ENCODE data around the gene PLEKHO1. TPM values are rescaled to one million over a fixed set of nuclear protein-coding genes. Genes with fewer than 3 reads are reported as not detected.
A peak's percentile ranks its signal among the peaks of the same experiment; 100 is the strongest.

Gene PLEKHO1
- total RNA-seq, 1 donor from 2014 or later: 3.8 TPM

- DNase-seq (ENCODE audit: low spot score) (no peak), ATAC-seq (no peak)
These were observed 862 bp upstream of the PLEKHO1 start for GRCh38 chr1:150148837-150149270.

GRCh38 chr1:150150133-150151021 is 661 bp downstream of the PLEKHO1 start:
- DNase-seq (ENCODE audit: low spot score): no peak

GRCh38 chr1:150151291-150152181 is 1.8 kb downstream of the PLEKHO1 start:
- ATAC-seq (no peak), DNase-seq (ENCODE audit: low spot score) (no peak)

More at GRCh38 chr1:150150133-150151021, 661 bp downstream of the PLEKHO1 start:
- ATAC-seq: no peak

- ATAC-seq (no peak), DNase-seq (ENCODE audit: low spot score) (no peak)
These were observed 2.4 kb downstream of the PLEKHO1 start for GRCh38 chr1:150152182-150152536.

DNA sequence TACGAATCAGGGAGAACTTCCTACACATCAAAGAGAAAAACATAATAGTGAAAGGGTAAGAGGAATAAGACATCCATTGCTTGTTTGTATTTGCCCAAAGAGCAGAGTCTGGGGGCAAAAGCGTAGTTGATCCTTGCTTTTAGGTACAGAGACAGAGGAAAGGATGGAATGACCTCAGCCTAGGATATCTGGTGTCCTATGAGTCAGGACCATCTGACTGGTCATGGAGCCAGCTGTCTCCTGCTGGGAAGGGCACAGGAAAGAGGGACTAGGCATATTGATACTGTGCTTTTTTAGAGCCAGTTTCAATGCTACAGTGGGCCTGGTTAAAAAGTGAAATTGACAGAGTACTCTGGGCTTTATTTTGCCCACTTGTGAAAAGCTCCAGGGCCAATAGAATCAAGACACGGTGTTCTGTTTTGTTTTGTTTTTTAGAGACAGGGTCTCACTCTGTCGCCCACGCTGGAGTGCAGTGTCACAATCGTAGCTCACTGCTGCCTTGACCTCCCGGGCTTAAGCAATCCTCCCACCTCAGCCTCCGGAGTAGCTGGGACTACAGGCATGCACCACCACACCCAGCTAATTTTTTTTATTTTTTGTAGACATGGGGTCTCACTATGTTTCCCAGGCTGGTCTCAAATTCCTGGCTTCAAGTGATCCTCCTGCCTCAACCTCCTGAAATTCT is 3.2 kb downstream of the PLEKHO1 start:
- DNase-seq (ENCODE audit: low spot score) (no peak), ATAC-seq (no peak)

DNA sequence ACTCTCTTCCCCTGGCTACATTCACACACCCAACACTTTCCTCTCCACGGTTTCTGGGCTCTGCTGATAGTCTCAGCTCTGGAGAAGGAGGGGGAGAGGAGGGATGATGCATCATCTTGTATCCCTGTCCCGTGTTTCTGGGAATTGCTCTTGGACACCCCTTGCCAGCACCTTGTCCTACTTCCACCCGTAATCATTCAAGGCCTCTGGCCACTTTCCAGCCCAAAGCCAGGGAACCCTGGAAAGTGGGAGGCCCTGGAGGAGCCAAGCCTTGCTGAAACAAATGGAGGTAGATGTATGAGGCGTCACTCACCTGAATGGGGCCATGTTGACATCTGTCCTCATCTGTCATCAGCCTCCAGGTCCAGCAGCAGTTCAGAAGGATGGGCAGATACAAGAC is 4.4 kb downstream of the PLEKHO1 start:
- DNase-seq (ENCODE audit: low spot score) (no peak), ATAC-seq (no peak)

DNA sequence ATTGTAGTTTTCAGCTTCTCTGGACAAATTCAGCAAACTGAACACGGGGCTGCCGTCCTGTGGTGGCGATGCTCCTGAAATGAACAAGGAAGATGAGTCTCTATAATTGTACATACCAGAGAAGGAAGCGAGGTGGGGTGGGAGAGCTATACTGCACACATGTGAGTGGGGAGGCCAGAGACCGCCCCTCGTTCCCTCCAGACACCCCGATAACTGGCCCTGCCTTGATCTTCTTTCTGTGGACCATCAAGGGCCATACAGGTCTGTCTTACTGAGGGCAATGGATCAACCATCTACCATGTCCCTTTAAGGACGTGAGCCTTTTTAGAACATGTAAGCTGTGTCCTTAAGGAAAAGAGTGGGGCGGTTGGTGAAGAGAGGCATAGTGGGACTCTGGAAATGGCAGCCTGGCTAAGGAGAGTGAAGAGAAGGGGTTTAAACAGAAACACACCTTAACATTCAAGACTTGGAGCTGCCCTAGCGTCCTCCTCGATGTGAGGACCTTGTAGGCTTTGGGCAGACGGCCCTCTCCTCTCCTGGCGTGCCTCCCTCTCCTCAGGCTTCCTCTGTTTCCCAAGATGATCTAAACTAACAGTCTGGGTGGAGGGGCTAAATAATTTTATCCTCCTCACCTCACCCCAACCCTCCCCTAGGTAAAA is 5.8 kb downstream of the PLEKHO1 start:
- ATAC-seq (no peak), DNase-seq (ENCODE audit: low spot score) (no peak)

GRCh38 chr1:150156868-150157603 is 7.3 kb downstream of the PLEKHO1 start:
- DNase-seq (ENCODE audit: low spot score): no peak

DNA sequence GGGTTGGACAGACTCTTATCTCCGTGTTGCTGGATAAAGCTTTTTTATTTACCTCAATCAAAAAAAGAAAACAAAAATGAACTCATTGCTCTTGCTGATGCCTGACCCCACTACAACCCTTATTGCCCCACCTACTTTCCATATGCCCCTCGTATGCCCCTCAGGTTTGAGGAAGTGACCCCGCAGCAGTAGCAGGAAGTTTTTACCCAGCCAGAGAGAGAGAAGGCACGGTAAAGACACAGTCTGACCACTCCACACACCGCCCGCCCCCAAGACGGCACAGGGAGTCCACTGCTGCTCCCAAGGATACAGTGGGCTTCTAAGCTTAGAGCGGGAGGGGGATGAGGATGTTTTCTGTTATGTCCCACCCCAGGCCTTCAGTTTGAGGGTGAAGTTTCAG is 9.8 kb downstream of the PLEKHO1 start:
- DNase-seq (ENCODE audit: low spot score) (no peak), ATAC-seq (peak; percentile 12)

More at GRCh38 chr1:150156868-150157603, 7.3 kb downstream of the PLEKHO1 start:
- ATAC-seq: no peak

DNA sequence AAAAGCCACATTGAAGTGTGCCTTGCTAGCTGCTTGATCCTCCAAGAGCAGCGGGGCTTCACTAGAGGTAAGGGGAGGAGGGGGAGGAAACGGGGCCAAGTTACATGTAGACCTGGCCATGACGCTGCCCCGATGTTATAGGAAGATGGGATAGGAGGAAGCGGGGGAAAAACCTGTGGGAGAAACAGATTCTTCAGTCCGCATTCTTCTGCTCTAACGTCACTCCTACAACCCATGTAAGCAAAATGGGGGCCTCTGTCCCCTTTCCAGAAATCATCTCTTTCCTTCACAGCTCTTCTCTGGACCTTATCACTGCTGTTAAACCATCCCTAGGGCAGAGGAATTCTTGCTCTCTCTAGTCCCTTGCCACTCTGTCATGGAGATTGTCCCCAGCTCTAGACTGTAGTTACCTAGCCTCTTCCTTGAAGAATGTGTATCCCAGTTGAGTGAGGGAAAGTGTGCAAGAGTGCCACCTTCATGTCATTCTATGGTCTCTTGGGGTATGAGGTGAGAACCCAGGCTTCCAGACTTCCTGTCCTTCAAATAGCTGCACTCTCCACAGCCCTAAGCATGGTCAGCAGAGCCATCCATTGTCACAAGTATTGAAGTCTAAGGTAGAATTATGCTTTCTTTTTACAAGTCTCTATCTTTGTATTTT is 11.4 kb downstream of the PLEKHO1 start:
- ATAC-seq: no peak
- DNase-seq (ENCODE audit: low spot score): no peak

DNA sequence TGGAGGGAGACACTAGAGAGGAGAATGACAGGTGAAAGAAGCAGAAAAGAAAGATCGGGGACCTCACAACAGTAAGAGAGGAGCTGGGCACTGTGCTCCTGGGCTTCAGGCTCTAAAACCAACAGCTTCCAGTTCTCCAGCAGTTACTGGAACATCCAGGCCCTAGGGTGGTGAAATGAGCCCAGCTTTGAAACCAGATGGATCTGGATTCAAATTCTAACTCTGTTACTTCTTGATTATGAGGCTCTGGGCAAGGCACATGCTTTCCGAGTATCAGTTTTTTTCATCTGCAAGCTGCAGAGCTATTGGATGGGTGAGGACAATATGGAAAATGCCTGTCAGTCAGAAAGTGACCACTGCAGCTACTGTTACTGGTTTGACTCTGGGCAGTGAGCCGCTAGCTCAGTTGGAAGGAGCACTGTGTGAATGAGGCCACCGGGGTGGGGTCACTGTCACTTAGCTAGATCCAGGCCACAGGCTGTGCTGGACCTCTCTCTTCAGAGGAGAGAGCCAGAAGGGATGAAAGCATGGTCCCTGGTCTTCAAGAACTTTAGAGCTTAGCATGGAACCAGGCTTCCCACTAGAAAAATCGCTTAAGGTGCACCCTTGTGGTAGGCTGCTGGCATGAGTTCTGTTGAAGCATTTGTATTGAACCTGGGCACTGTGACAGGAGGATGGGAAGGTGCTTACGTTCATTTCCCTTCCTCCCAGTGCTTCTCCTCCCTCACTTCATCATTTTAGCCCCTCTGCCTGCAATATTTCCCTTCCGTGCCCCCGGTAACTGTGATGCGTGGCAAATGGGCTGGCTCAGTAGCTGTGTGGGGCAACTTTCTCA is 12.2 kb downstream of the PLEKHO1 start:
- ATAC-seq (no peak), DNase-seq (ENCODE audit: low spot score) (no peak)

DNA sequence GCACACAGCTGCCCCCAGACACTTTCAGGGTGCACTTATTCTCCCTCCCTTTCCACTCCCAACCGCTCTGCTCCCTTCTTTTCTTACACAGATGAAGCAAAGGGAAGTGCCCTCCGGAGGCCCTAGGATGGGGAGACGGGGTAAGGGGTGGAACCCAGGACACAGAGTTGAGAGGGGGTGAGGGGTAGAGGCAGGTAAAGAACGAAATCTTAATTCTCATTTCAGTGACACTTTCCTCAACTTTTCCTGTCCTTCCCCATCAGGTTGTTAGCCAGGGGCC is 12.8 kb downstream of the PLEKHO1 start:
- no peak for ATAC-seq
- no peak for DNase-seq (ENCODE audit: low spot score)

- peak; percentile 56 for DNase-seq (ENCODE audit: low spot score)
- peak; percentile 68 for ATAC-seq
These were observed 13.4 kb downstream of the PLEKHO1 start for GRCh38 chr1:150162862-150163706.

GRCh38 chr1:150164224-150164623 is 14.5 kb downstream of the PLEKHO1 start:
- DNase-seq (ENCODE audit: low spot score): no peak
- peak; percentile 22 for ATAC-seq

DNA sequence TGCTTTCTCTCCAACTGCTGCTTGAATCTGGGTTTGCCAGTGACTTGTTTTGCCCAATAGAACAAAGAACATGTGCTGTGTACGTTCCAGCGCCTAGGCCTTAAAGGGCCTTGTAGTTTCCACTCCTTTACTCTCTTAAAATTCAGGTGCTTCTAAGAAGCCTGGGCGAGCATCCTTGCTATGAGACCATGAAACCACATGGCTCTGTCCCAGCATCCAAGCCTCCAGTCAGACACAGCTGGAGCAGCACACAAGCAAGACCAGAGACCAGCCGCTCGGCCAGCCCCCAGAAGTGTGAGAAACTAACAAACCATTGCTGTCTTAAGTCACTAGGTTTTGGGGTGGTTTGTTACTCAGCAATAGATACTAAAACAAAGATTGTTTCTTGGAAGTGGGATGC is 15.1 kb downstream of the PLEKHO1 start:
- ATAC-seq (no peak), DNase-seq (ENCODE audit: low spot score) (no peak)

GRCh38 chr1:150165622-150166612 is 16.2 kb downstream of the PLEKHO1 start:
- ATAC-seq (peak; percentile 65), DNase-seq (ENCODE audit: low spot score) (no peak)

Data from left lobe of liver (tissue), 2 donors.